ENCODE data around the gene F11R. TPM values are rescaled to one million over a fixed set of nuclear protein-coding genes. Genes with fewer than 3 reads are reported as not detected.
A peak's percentile ranks its signal among the peaks of the same experiment; 100 is the strongest.

The F11R gene
- total and polyA plus RNA-seq, 2 of the 13 experiments (the other 11 are each of a cell fraction or from before 2014, with no cell fraction given), result 95.8 to 105 TPM

DNA sequence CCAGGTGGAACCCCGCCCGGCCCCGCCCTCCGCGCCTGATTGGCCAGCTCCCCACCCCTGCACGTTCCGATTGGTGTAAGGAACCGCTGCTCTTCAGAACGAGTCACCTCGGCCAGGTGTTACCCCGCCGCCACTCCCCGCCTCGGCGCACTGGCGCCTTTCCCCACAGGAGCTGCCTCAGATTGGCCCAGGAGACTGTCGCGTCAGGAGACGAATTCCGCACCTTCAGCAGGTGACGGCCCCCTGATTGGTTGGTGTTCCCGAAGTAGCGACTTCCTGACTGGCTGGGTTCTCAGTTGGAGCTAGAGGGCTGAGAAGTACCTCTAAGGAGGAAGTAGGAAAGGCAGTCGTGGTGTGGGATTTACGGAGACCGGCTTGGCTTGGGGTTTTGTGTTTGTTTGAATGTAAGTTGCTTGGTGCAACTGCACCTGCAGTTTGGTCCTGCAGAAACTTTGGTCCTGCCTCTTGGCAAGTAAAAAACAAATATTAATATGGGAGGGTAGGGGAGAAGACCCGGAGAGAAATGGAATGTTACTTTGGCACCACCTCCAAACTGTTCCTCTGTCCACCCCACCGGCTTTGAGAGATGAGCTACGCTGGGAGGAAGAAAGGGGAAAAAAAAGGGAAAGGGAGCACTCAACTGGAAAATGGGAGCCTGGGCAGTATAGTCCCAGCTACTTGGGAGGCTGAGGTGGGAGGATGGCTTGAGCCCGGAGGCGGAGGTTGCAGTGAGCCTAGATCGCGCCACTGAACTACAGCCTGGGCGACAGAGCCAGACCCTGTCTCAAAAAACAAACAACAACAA lies 415 bp upstream of the F11R start (continued):
- TF ChIP-seq, protein P1, sequence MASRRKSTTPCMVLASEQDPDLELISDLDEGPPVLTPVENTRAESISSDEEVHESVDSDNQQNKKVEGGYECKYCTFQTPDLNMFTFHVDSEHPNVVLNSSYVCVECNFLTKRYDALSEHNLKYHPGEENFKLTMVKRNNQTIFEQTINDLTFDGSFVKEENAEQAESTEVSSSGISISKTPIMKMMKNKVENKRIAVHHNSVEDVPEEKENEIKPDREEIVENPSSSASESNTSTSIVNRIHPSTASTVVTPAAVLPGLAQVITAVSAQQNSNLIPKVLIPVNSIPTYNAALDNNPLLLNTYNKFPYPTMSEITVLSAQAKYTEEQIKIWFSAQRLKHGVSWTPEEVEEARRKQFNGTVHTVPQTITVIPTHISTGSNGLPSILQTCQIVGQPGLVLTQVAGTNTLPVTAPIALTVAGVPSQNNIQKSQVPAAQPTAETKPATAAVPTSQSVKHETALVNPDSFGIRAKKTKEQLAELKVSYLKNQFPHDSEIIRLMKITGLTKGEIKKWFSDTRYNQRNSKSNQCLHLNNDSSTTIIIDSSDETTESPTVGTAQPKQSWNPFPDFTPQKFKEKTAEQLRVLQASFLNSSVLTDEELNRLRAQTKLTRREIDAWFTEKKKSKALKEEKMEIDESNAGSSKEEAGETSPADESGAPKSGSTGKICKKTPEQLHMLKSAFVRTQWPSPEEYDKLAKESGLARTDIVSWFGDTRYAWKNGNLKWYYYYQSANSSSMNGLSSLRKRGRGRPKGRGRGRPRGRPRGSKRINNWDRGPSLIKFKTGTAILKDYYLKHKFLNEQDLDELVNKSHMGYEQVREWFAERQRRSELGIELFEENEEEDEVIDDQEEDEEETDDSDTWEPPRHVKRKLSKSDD (CRISPR knock-in tag; IDR thresholded peaks at IDR 0.05; ENCODE audit: low read depth), result 0 out of 2 replicates have a peak, but pooled peaks have one; percentile 28
- TF ChIP-seq, protein P2, sequence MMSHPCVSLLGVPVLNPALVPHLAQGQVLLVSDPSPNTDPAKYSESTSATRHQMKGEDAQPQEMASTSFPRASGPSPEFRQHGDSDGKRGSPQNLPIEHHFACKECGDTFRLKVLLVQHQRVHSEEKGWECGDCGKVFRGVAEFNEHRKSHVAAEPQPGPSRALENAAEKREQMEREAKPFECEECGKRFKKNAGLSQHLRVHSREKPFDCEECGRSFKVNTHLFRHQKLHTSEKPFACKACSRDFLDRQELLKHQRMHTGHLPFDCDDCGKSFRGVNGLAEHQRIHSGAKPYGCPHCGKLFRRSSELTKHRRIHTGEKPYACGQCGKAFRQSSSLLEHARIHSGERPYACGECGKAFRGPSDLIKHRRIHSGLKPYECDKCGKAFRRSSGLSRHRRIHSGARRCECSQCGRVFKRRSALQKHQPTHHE (CRISPR knock-in tag; IDR thresholded peaks at IDR 0.05; ENCODE audit: borderline replicate concordance), result no peak
- no peak for TF ChIP-seq LRRFIP1 (CRISPR knock-in tag; conservative IDR thresholded peaks at IDR 0.05)
- no peak for TF ChIP-seq ZNF160 (CRISPR knock-in tag; IDR thresholded peaks at IDR 0.05)
- peak; percentile 24; the same call in 1 of the 2 replicates for TF ChIP-seq FOSL2 (CRISPR knock-in tag; IDR thresholded peaks at IDR 0.05)
- TF ChIP-seq PRDM10 (CRISPR knock-in tag; IDR thresholded peaks at IDR 0.05; ENCODE audit: low read depth), result no peak

All from HepG2 (cell line).